Pancreas (tissue), 10 donors: ENCODE data around the gene TRPM3. TPM values are rescaled to one million over a fixed set of nuclear protein-coding genes. Genes with fewer than 3 reads are reported as not detected.

Experiments used
- ATAC-seq, 4 donors: fragments of 200-7000 bp; cut with Tn5 transposase; one replicate each; pipeline versions ENCODE4 v1.8.0 to v1.9.1; 2020; ENCODE audit warnings: mild to moderate bottlenecking in 4 of 4, moderate library complexity in 4 of 4
- DNase-seq, 6 donors: peaks; one replicate each; pipeline ENCODE4 v3.0.0-alpha.2; 2020
- FAIRE-seq: peaks from 2 replicates; lab custom pipeline; 2012; peaks lifted over from hg19 to GRCh38; lab: Jason Lieb, UNC
- H3K27ac ChIP-seq, 4 donors: fragments of 200-600 bp; sonication (generic); 1 replicate in 3 of 4; 2 replicates in 1 of 4; pipeline versions ENCODE4 v1.5.0 to v1.8.0; 2020
- H3K27me3 ChIP-seq, 4 donors: fragments of 200-600 bp; one replicate each; pipeline ENCODE4 v1.8.0; 2021
- H3K36me3 ChIP-seq, 3 donors: fragments of 200-600 bp; sonication (generic) in 1 of 3; one replicate each; pipeline versions ENCODE4 v1.5.0 to v1.8.0; 2020 to 2021
- H3K4me1 ChIP-seq, 3 donors: fragments of 200-600 bp; one replicate each; pipeline ENCODE4 v1.8.0; 2021
- H3K4me3 ChIP-seq, 4 donors: fragments of 200-600 bp; sonication (generic) in 2 of 4; one replicate each; pipeline versions ENCODE4 v1.5.0 to v1.8.0; 2020 to 2021
- H3K9me3 ChIP-seq, 4 donors: fragments of 200-600 bp; one replicate each; pipeline ENCODE4 v1.8.0; 2021
- CTCF ChIP-seq, 4 donors: fragments of 200-600 bp; sonication (generic) in 3 of 4; IDR thresholded peaks; one replicate each; pipeline versions ENCODE4 v1.5.0 to v1.8.0; 2021; ENCODE audit warnings: antibody characterized with exemption in 4 of 4
- WGBS, 2 donors: extraction: QIAGEN DNeasy Blood & Tissue Kit; methylation state at CpG; one replicate each; pipeline ENCODE4 v1.1.7; 2013; 5-methylcytosine and 5-hydroxymethylcytosine counted together
- intact Hi-C, 3 donors: fragments of 100-400 bp; cut with DNase I; formaldehyde crosslinking; loops; one replicate each; pipeline versions ENCODE4 v1.11.1 to v1.14.2; 2022
- polyA plus RNA-seq, 2 donors: library from polyadenylated mRNA; stranded (reverse); fragments of 200-250 nt; gene quantifications; one replicate each; pipeline ENCODE4 v1.2.3, GENCODE V29; 2013
- total RNA-seq, 6 donors: library from RNA; stranded (reverse); fragmentation: NEBNext Ultra II Directional in 4 of 6; extraction: Animal tissue kit (Norgen Biotek cat#: 25700) in 4 of 6; gene quantifications; one replicate each; pipeline versions ENCODE4 v1.2.1 to v1.2.4, GENCODE V29; 2021 to 2023
- donor health status: healthy with polysubstance abuse.
- donor health status: DM: no; HTN: no; CAD: no; lungs with moderate emphysema.
- donor health status: DM: no; HTN: no; CAD: no.
- donor health status: control.
- donor health status: control.
- donor health status: Bipolar disorder and iron deficiency.
- donor health status: DM: yes; HTN: yes; CAD: no.
- donor health status: DM: no; HTN: no; CAD: no.
- donor health status: DM: no; HTN: no; CAD: no.
- donor health status: DM: yes; HTN: yes; CAD: no.

TRPM3 gene
- total and polyA plus RNA-seq, 8 donors = 0.22 to 1.9 (median 0.76) TPM

GRCh38 chr9:70616228-70616990 is 505.0 kb downstream of the TRPM3 start:
- Histone ChIP-seq H3K9me3 (no peaks in the 10 kb centered on the region), H3K4me3 (no peak overlapping the region), H3K27ac (no peak overlapping the region), H3K4me1 (no peaks in the 10 kb centered on the region), H3K36me3 (no peaks in the 10 kb centered on the region), H3K27me3 (no peaks in the 10 kb centered on the region)
- DNase-seq (no peak), ATAC-seq (no peak), FAIRE-seq (no peak)
- intact Hi-C loops = no loop called here
- WGBS, 2 donors = 88 to 93% methylated on average over 7 of the region's 7 CpGs
- no peak for TF ChIP-seq CTCF (IDR thresholded peaks at IDR 0.05)

- H3K4me1 ChIP-seq = no peaks in the 10 kb centered on the region
- H3K36me3 ChIP-seq = no peaks in the 10 kb centered on the region
- no peaks in the 10 kb centered on the region for H3K9me3 ChIP-seq
- DNase-seq (no peak), FAIRE-seq (no peak), ATAC-seq (no peak)
- no peaks in the 10 kb centered on the region for H3K27me3 ChIP-seq
- H3K27ac ChIP-seq = no peak overlapping the region
- H3K4me3 ChIP-seq = no peak overlapping the region
- 85 to 90% methylated on average over 4 of the region's 4 CpGs for WGBS, 2 donors
- intact Hi-C loops = no loop called here
- no peak for TF ChIP-seq CTCF (IDR thresholded peaks at IDR 0.05)
Measured at GRCh38 chr9:70615464-70616138, 505.8 kb downstream of the TRPM3 start.

GRCh38 chr9:70614786-70615463 is 506.5 kb downstream of the TRPM3 start:
- no peak overlapping the region for H3K4me3 ChIP-seq
- 73 to 78% methylated on average over 4 of the region's 4 CpGs for WGBS, 2 donors
- ATAC-seq (no peak), DNase-seq (no peak), FAIRE-seq (no peak)
- no peak for TF ChIP-seq CTCF (IDR thresholded peaks at IDR 0.05)
- no peak overlapping the region for H3K27ac ChIP-seq
- intact Hi-C loops = no loop called here
- H3K4me1 ChIP-seq = no peaks in the 10 kb centered on the region
- no peaks in the 10 kb centered on the region for H3K9me3 ChIP-seq
- no peaks in the 10 kb centered on the region for H3K27me3 ChIP-seq
- H3K36me3 ChIP-seq = no peaks in the 10 kb centered on the region

- FAIRE-seq (no peak), ATAC-seq (no peak), DNase-seq (no peak)
- TF ChIP-seq CTCF (IDR thresholded peaks at IDR 0.05) = no peak
- Histone ChIP-seq H3K27ac (no peak overlapping the region), H3K27me3 (no peaks in the 10 kb centered on the region), H3K36me3 (no peaks in the 10 kb centered on the region), H3K9me3 (no peaks in the 10 kb centered on the region), H3K4me3 (no peak overlapping the region), H3K4me1 (no peaks in the 10 kb centered on the region)
- intact Hi-C loops = no loop called here
- 63 to 74% methylated on average over 4 of the region's 4 CpGs for WGBS, 2 donors
Measured at GRCh38 chr9:70613024-70613768, 508.2 kb downstream of the TRPM3 start.
